ENCODE measurements around the gene DNAI4. TPM values are rescaled to one million over a fixed set of nuclear protein-coding genes. Genes with fewer than 3 reads are reported as not detected.

The DNAI4 gene
- polyA plus RNA-seq, 1 donor (not counting 4 experiments of a cell fraction or from before 2014, with no cell fraction given) = 4.1 TPM

GRCh38 chr1:66931590-66931989 is 6.9 kb upstream of the DNAI4 start:
- Histone ChIP-seq H3K27me3 (ENCODE audit: control insufficient read depth, extremely low read depth, insufficient read depth, low read length) (no peaks in the 10 kb centered on the region), H3K4me1 (ENCODE audit: control insufficient read depth, extremely low read depth, insufficient read depth, low read length) (peaks cover 31% of the 10 kb centered on the region), H3K9me3 (ENCODE audit: control insufficient read depth, low read depth, low read length) (no peaks in the 10 kb centered on the region), H3K4me2 (ENCODE audit: control insufficient read depth, extremely low read depth, insufficient read depth, low read depth, low read length) (peak overlapping the region; percentile 94), H3K79me2 (ENCODE audit: control insufficient read depth, insufficient read depth, low read length) (peaks cover 93% of the 10 kb centered on the region), H3K36me3 (ENCODE audit: control insufficient read depth in 2 of 2, extremely low read depth in 1 of 2, insufficient read depth in 2 of 2, low read length in 2 of 2) (no peaks in the 10 kb centered on the region), H3K27ac (ENCODE audit: control insufficient read depth, insufficient read depth, low read length) (peak overlapping the region; percentile 86), H4K20me1 (ENCODE audit: control insufficient read depth, extremely low read depth, insufficient read depth, low read length) (peaks cover 5% of the 10 kb centered on the region), H3K9me1 (ENCODE audit: control insufficient read depth, extremely low read depth, insufficient read depth, low read length) (no peaks in the 10 kb centered on the region), H3K4me3 (ENCODE audit: control insufficient read depth in 2 of 3, extremely low read depth in 1 of 3, insufficient read depth in 2 of 3, low read depth in 1 of 3, low read length in 3 of 3) (peak overlapping the region; percentile 90 to 95 (median 94)), H2AFZ (ENCODE audit: control insufficient read depth, low read length) (no peak overlapping the region), H3K9ac (ENCODE audit: control insufficient read depth, extremely low read depth, insufficient read depth, low read length) (peak overlapping the region; percentile 91)
- no peak for FAIRE-seq
- TF ChIP-seq EZH2 (IDR thresholded peaks at IDR 0.05; ENCODE audit: low read length) = no peak
- TF ChIP-seq CTCF (optimal IDR thresholded peaks at IDR 0.05 in 1 of 3, IDR thresholded peaks at IDR 0.05 in 1 of 3, conservative IDR thresholded peaks at IDR 0.05 in 1 of 3; ENCODE audit: extremely low read depth in 1 of 3, insufficient read depth in 2 of 3, low read length in 3 of 3) = no peak
- DNase-seq (ENCODE audit: low read depth, low spot score) = no peak
- dilution Hi-C loops (cut with MboI; ENCODE audit: extremely low pct_ligation_motif_present, low sequenced_read_pairs) = no loop called here

DNA sequence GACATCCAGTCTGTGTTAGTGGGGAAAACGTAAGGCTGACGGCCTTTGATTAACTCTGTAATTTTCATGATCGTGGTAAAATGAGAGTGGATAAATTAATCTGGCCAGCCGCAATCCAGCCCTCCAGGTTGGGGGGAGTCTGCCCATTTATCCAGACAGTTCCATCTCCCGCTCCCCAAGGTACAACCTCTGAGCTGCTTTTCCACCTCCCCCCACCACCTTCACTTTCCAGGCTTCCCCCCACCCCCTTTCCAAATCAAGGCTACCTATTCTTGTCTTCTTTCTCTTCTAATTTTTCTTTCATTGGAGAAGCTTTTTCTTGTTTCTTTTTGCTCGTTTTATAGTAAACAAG is 6.1 kb upstream of the DNAI4 start:
- peak overlapping the region; percentile 90 to 95 (median 94) for H3K4me3 ChIP-seq (ENCODE audit: control insufficient read depth in 2 of 3, extremely low read depth in 1 of 3, insufficient read depth in 2 of 3, low read depth in 1 of 3, low read length in 3 of 3)
- peaks cover 93% of the 10 kb centered on the region for H3K79me2 ChIP-seq (ENCODE audit: control insufficient read depth, insufficient read depth, low read length)
- peak overlapping the region; percentile 94 for H3K4me2 ChIP-seq (ENCODE audit: control insufficient read depth, extremely low read depth, insufficient read depth, low read depth, low read length)
- H3K9me1 ChIP-seq (ENCODE audit: control insufficient read depth, extremely low read depth, insufficient read depth, low read length) = no peaks in the 10 kb centered on the region
- H2AFZ ChIP-seq (ENCODE audit: control insufficient read depth, low read length) = peak overlapping the region; percentile 27
- peaks cover 37% of the 10 kb centered on the region for H3K4me1 ChIP-seq (ENCODE audit: control insufficient read depth, extremely low read depth, insufficient read depth, low read length)
- DNase-seq (ENCODE audit: low read depth, low spot score) (no peak), FAIRE-seq (no peak)
- peak overlapping the region; percentile 91 for H3K9ac ChIP-seq (ENCODE audit: control insufficient read depth, extremely low read depth, insufficient read depth, low read length)
- no peaks in the 10 kb centered on the region for H3K9me3 ChIP-seq (ENCODE audit: control insufficient read depth, low read depth, low read length)
- H3K27me3 ChIP-seq (ENCODE audit: control insufficient read depth, extremely low read depth, insufficient read depth, low read length) = no peaks in the 10 kb centered on the region
- peak overlapping the region; percentile 86 for H3K27ac ChIP-seq (ENCODE audit: control insufficient read depth, insufficient read depth, low read length)
- peaks cover 5% of the 10 kb centered on the region for H4K20me1 ChIP-seq (ENCODE audit: control insufficient read depth, extremely low read depth, insufficient read depth, low read length)
- no peak for TF ChIP-seq CTCF (optimal IDR thresholded peaks at IDR 0.05 in 1 of 3, IDR thresholded peaks at IDR 0.05 in 1 of 3, conservative IDR thresholded peaks at IDR 0.05 in 1 of 3; ENCODE audit: extremely low read depth in 1 of 3, insufficient read depth in 2 of 3, low read length in 3 of 3)
- TF ChIP-seq EZH2 (IDR thresholded peaks at IDR 0.05; ENCODE audit: low read length) = no peak
- dilution Hi-C loops (cut with MboI; ENCODE audit: extremely low pct_ligation_motif_present, low sequenced_read_pairs) = no loop called here
- no peaks in the 10 kb centered on the region for H3K36me3 ChIP-seq (ENCODE audit: control insufficient read depth in 2 of 2, extremely low read depth in 1 of 2, insufficient read depth in 2 of 2, low read length in 2 of 2)
